ENCODE measurements around the gene GPM6B.

Gene GPM6B

GRCh38 chrX:13824746-13825145 is 7.9 kb upstream of the GPM6B start:
- no peak for DNase-seq

GRCh38 chrX:13821738-13822137 is 4.8 kb upstream of the GPM6B start:
- no peak for DNase-seq

- no peak for DNase-seq
These were observed 717 bp downstream of the GPM6B start for GRCh38 chrX:13816176-13816575.

GRCh38 chrX:13815664-13816063 is 1.2 kb downstream of the GPM6B start:
- no peak for DNase-seq

- no peak for DNase-seq
These were observed 8.0 kb downstream of the GPM6B start for GRCh38 chrX:13808865-13809264.

- DNase-seq, result no peak
These were observed 8.6 kb downstream of the GPM6B start for GRCh38 chrX:13808293-13808692.

- DNase-seq, result no peak
These were observed 11.7 kb downstream of the GPM6B start for GRCh38 chrX:13805241-13805640.

- DNase-seq, result no peak
These were observed 13.8 kb downstream of the GPM6B start for GRCh38 chrX:13803116-13803515.

GRCh38 chrX:13798184-13798583 is 18.7 kb downstream of the GPM6B start:
- DNase-seq, result no peak

- DNase-seq, result no peak
These were observed 19.4 kb downstream of the GPM6B start for GRCh38 chrX:13797512-13797911.

GRCh38 chrX:13794417-13794816 is 22.5 kb downstream of the GPM6B start:
- DNase-seq, result no peak

GRCh38 chrX:13793897-13794296 is 23.0 kb downstream of the GPM6B start:
- DNase-seq, result no peak

- no peak for DNase-seq
These were observed 25.3 kb downstream of the GPM6B start for GRCh38 chrX:13791559-13791958.

- DNase-seq, result no peak
These were observed 25.7 kb downstream of the GPM6B start for GRCh38 chrX:13791145-13791544.

GRCh38 chrX:13790206-13791131 is 26.4 kb downstream of the GPM6B start:
- no peak for DNase-seq

GRCh38 chrX:13786048-13786447 is 30.8 kb downstream of the GPM6B start:
- DNase-seq, result no peak

GRCh38 chrX:13780868-13781427 is 35.9 kb downstream of the GPM6B start:
- DNase-seq, result no peak

GRCh38 chrX:13778916-13779315 is 38.0 kb downstream of the GPM6B start:
- no peak for DNase-seq

- no peak for DNase-seq
These were observed 40.5 kb downstream of the GPM6B start for GRCh38 chrX:13776387-13776786.

- no peak for DNase-seq
These were observed 41.1 kb downstream of the GPM6B start for GRCh38 chrX:13775837-13776236.

- no peak for DNase-seq
These were observed 42.2 kb downstream of the GPM6B start for GRCh38 chrX:13774696-13775095.

GRCh38 chrX:13770013-13770535 is 46.8 kb downstream of the GPM6B start:
- DNase-seq, result no peak

GRCh38 chrX:13768939-13769338 is 48.0 kb downstream of the GPM6B start:
- DNase-seq, result no peak

- DNase-seq, result no peak
These were observed 52.1 kb downstream of the GPM6B start for GRCh38 chrX:13764765-13765164.
